ENCODE data around the gene USP5. TPM values are rescaled to one million over a fixed set of nuclear protein-coding genes. Genes with fewer than 3 reads are reported as not detected.

The USP5 gene
- total RNA-seq, 1 experiment from 2014 or later = 308 TPM

DNA sequence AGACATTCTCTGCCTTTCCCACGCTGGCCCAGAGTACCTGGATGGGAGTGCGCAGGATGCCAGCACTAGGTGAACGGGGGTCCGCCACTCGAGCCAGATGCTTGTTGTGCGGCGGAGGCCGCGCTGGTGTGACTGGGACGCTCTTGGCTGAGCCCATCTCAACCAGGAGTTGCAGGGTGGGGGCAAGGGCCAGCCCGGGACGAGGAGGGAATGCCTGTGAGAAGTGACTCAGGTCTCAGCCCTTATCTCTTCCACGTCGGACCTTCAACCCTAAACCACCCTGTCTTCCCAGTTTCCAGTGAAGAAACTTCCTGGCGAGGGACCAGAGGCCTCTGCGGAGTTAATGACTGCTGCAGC lies 1.2 kb upstream of the USP5 start:
- peaks cover 36% of the 10 kb centered on the region; the same call in 1 of the 2 replicates for H3F3A ChIP-seq (ENCODE audit: insufficient read depth, low read depth)
- H3K4me1 ChIP-seq (replicated peaks; ENCODE audit: insufficient read depth) = peaks cover 25% of the 10 kb centered on the region
- H3K4me2 ChIP-seq = peak overlapping the region; percentile 86
- no peaks in the 10 kb centered on the region for H3K9me3 ChIP-seq (ENCODE audit: insufficient read depth, low read depth)
- ChIA-PET CTCF (interaction anchor here (0.6 to 1.5 kb wide), 3 partner anchors 85 to 168 kb away, joined by 3 to 17 read pairs (median 4); partner anchors contain the start of genes LPCAT3 and PTMS), POLR2A (ENCODE audit: unreplicated experiment) (interaction anchor here (0.6 to 3.1 kb wide), 7 partner anchors 18 to 760 kb away, joined by 3 to 31 read pairs (median 8); partner anchors contain the start of genes PTMS and SPSB2)
- H4K20me1 ChIP-seq (ENCODE audit: insufficient read depth) = peaks cover 10% of the 10 kb centered on the region; the same call in 1 of the 2 replicates
- peak overlapping the region; percentile 82 for H2AFZ ChIP-seq
- BruUV-seq (replicated peaks) = TSS peak; percentile 54
- H3K27ac ChIP-seq = no peak overlapping the region
- no peaks in the 10 kb centered on the region for H3K9me2 ChIP-seq (ENCODE audit: insufficient read depth)
- H3K4me3 ChIP-seq = peak overlapping the region; percentile 83
- no peaks in the 10 kb centered on the region for H3K27me3 ChIP-seq (ENCODE audit: insufficient read depth, low read depth)
- H3K36me3 ChIP-seq (ENCODE audit: low read depth) = peaks cover 6% of the 10 kb centered on the region
- no peak for TF ChIP-seq EZH2 (IDR thresholded peaks at IDR 0.05; ENCODE audit: low read depth)
- TF ChIP-seq, protein P1, sequence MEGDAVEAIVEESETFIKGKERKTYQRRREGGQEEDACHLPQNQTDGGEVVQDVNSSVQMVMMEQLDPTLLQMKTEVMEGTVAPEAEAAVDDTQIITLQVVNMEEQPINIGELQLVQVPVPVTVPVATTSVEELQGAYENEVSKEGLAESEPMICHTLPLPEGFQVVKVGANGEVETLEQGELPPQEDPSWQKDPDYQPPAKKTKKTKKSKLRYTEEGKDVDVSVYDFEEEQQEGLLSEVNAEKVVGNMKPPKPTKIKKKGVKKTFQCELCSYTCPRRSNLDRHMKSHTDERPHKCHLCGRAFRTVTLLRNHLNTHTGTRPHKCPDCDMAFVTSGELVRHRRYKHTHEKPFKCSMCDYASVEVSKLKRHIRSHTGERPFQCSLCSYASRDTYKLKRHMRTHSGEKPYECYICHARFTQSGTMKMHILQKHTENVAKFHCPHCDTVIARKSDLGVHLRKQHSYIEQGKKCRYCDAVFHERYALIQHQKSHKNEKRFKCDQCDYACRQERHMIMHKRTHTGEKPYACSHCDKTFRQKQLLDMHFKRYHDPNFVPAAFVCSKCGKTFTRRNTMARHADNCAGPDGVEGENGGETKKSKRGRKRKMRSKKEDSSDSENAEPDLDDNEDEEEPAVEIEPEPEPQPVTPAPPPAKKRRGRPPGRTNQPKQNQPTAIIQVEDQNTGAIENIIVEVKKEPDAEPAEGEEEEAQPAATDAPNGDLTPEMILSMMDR (conservative IDR thresholded peaks at IDR 0.05) = no peak
- H3K79me2 ChIP-seq (ENCODE audit: low read depth) = peaks cover 47% of the 10 kb centered on the region
- intact Hi-C loops (cut with micrococcal nuclease; ENCODE audit: unreplicated experiment) = loop anchor here (1.0 to 5.0 kb wide), 5 partner anchors 23 to 283 kb away; partner anchors contain the start of genes NOP2 and SPSB2
- DNase-seq = no peak

DNA sequence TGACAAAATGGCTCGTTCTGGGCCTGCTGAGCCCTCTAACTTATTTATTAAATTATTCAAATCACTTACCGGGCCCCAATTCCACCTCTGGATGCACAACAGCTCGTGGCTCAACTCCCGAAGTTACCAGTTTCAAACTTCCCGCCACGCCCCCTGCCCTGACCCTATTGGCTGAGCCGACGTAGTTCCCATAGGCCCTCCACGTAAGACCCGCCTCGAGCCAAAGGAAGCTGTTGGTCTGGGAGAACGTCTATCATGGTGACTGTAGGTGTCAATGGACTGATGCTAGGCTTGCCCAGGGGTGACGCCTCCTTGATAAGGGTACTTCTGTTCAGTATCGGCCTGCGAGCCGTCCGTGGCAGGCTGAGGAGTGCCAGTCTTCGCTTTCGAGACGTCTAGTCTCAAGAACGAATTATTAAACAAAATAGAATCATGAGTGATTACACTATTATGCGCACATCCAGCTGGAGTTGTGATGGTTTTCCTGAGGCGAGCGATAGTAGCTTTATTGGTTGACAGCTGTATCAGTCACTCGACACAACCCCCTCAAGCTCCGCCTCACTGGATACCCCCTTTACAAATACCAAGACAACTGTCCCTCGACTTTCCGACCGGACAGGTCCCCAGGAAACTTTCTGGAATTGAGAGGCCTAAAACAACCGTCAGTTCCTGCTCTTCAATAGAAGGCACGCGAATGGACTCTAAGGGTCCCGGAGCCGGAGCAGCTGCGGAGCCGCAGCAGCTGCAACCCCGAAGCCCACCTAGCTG lies 613 bp upstream of the USP5 start, which contains the start of gene CDCA3:
TSS of gene CDCA3 (minus strand) at position 134 of the 768 bp plus-strand sequence. CDS start 334 bp downstream, outside the sequence.
- H3K4me3 ChIP-seq = peak within 1 kb of the TSS; percentile 83
- H4K20me1 ChIP-seq (ENCODE audit: insufficient read depth) = peaks cover 10% of the 10 kb centered on the region; the same call in 1 of the 2 replicates
- H3K9me3 ChIP-seq (ENCODE audit: insufficient read depth, low read depth) = no peaks in the 10 kb centered on the region
- H3K27ac ChIP-seq = peak within 1 kb of the TSS; percentile 69
- H2AFZ ChIP-seq = peak within 1 kb of the TSS; percentile 91
- peak within 1 kb of the TSS; percentile 86 for H3K4me2 ChIP-seq
- BruUV-seq (replicated peaks) = no TSS peak
- intact Hi-C loops (cut with micrococcal nuclease; ENCODE audit: unreplicated experiment) = loop anchor here (1.0 to 5.0 kb wide), 5 partner anchors 22 to 284 kb away; partner anchors contain the start of genes NOP2 and SPSB2
- DNase-seq = peak; percentile 97 to 99
- ChIA-PET CTCF (interaction anchor here (0.6 to 2.0 kb wide), 10 partner anchors 15 to 167 kb away, joined by 3 to 17 read pairs (median 4); partner anchors contain the start of genes COPS7A, LPCAT3, MLF2 and PTMS), POLR2A (ENCODE audit: unreplicated experiment) (interaction anchor here (0.5 to 3.1 kb wide), 16 partner anchors 18 to 761 kb away, joined by 3 to 31 read pairs (median 5); partner anchors contain the start of genes GAPDH, LPCAT3, PTMS and SPSB2)
- H3K79me2 ChIP-seq (ENCODE audit: low read depth) = peaks cover 48% of the 10 kb centered on the region
- no peaks in the 10 kb centered on the region for H3K27me3 ChIP-seq (ENCODE audit: insufficient read depth, low read depth)
- H3K36me3 ChIP-seq (ENCODE audit: low read depth) = peaks cover 10% of the 10 kb centered on the region
- no peaks in the 10 kb centered on the region for H3K9me2 ChIP-seq (ENCODE audit: insufficient read depth)
- H3F3A ChIP-seq (ENCODE audit: insufficient read depth, low read depth) = peaks cover 31% of the 10 kb centered on the region; the same call in 1 of the 2 replicates
- peaks cover 25% of the 10 kb centered on the region for H3K4me1 ChIP-seq (replicated peaks; ENCODE audit: insufficient read depth)
- no peak for TF ChIP-seq EZH2 (IDR thresholded peaks at IDR 0.05; ENCODE audit: low read depth)
- TF ChIP-seq, protein P1 (conservative IDR thresholded peaks at IDR 0.05) = no peak
